Stimulated activated CD8-positive, alpha-beta memory T cell treated with anti-CD3 and anti-CD28 coated beads, Interleukin-15, amount 100 ng/mL, for 1 hour (primary cell): Measurements from ENCODE around the gene WDHD1.
"Not testable (repeated sequence)": the region's sequence is repeated elsewhere in the genome, so short reads cannot be mapped to it uniquely, and the experiment has no call there.

Source experiments
- DNase-seq: peaks from one replicate; pipeline ENCODE4 v3.0.0-alpha.2; 2020; ENCODE audit warnings: low read depth

WDHD1 gene

DNA sequence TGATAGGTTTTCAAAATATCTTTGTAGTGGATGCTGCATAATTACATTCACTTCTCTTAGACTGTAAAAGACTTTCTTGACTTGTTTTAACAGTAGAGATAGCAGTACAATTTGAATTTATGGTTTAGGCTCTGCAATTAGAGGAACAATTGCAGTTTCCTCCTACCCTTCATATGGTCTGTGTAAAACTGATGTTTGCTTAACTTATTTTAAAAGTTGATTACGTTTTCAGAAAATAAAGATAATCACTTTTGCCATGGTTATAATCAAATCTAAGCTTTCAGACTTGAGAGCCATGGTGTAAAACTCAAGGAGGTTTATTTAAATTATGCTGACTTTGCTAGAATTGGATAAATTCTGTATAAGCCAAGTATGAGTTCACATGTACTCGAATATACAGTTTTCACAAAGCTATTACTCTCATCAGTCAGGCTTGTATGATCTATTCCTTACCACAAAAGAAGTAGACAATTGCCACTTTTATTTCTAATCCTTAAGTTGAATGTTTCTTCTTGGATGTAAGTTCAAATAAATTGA is 22.1 kb upstream of the WDHD1 start:
- DNase-seq: no peak

DNA sequence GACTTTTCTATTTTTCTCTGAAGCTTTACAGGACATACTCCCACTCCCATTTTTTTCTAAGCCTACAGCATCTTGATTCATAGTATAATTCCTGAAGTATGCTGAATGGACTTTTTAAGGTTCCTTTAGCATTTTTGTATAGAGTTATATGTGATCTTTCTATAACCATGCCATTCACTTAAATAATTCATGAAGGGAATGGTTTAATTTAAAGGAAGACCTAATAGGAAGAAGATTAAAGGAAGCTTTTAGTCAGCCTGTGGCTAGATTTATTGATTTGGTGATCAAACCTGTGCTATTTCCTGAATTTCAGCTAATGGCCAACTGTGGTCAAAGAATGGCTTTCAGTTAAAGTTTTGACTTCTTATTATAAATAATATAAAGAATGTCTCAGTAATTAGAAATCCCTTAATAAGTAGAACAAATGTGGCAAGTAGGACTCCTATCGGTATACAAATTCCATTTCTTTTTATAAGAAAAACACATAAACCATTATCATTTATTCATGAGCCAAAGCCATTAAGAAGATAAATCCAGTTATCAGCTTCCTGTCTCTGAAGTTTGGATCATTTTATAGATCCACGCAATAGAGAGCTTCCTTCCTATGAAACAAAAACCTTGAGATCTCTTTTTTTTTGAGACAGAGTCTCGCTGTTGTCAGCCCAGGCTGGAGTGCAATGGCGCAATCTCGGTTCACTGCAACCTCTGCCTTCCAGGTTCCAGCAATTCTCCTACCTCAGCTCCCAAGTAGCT is 20.6 kb upstream of the WDHD1 start:
- no peak for DNase-seq

GRCh38 chr14:55045087-55045486 is 18.2 kb upstream of the WDHD1 start:
- DNase-seq: no peak

GRCh38 chr14:55043528-55043927 is 16.6 kb upstream of the WDHD1 start:
- DNase-seq: no peak

- no peak for DNase-seq
Observed at GRCh38 chr14:55038708-55039107, 11.8 kb upstream of the WDHD1 start.

- not testable (repeated sequence) for DNase-seq
Observed at GRCh38 chr14:55037995-55038394, 11.1 kb upstream of the WDHD1 start.

DNA sequence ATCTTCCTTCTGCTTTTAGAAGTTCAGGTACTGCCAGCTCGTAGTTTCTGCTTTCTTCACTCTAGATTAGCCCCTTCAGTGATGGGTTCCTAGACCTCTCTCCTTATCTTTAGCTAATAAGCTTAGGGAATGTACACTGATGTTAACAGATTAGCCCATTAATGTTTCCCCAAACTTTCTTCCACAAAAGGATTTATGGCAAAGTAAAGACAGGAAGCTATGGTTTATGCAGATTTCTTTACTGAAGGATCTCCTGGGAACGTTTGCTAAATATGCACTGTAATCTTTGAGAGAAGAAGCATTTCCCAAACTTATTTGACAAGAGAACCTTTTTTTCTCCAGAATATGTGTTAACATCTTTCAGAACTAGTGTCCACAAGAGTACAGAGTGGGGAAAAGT is 4.3 kb upstream of the WDHD1 start:
- no peak for DNase-seq

DNA sequence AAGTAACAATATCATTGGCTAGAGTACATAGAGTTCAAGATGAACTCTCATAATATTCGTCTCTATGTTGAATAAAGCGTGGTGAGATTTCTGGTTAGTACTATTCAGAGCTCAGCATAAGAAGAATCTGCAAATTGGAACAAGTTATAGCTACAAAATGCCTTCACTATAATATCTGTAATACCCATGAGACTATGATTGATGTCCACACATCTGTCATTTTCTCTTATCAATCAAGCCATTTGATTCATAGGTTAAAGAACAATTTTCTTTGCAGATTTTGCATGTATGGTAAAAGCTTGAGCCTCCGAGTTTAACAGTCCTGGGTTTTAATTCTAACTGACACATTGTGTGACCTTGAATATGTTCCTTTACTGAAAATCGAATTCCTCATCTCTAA is 1.6 kb upstream of the WDHD1 start:
- DNase-seq: no peak

DNA sequence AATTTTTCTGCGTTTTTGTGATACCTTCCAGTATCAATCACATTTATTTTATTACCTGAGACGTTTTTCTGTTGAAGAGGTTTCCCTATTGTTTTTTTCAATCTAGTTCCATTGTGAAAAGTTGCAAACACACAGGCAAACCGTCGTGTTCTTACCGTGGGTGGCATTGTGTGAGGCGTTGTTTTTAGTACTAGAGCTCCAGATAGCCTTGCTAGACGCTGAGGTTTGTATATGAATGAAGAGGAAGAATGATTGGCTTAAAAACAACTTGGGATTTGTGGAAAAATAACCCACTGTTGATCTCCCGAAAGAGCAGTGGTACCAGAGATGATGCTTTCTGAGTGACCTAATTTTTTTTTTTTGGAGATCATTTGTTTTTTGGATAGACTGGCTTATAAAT is 1.2 kb upstream of the WDHD1 start:
- DNase-seq: no peak

DNA sequence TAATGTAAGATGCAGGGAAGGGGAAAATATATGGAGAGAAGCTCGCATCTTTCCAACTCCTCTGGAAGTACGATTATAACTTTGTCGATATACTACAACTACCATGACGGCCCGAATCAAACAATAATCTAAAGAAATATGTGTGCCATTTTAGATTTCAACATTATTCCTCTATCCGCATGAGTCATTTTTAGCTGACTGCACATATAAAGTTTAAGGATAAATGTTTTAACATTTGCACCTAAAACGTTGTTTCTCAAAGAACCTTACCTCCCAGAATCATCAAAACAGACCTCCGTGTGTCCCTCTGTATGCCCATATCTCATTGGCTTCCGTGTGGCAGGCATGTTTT is 482 bp downstream of the WDHD1 start:
- DNase-seq: no peak

DNA sequence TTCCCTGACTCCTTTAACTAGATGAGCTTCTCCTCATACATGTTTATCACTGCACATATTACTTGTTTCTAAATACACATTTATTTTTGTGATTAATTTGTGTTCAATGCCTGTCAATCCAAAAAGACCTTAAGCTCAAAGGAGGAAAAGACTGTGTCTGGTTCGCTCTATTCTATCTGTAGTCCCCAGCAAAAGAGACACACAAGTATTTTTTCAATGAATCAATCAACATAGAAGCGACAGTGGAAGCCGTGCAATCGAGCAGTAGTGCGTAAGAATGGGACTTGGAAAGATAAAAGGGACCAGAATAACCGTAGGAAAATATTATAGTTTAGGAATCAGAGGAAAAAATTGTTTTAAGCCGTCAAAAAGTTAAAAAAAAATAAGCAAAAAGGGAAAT is 951 bp downstream of the WDHD1 start:
- no peak for DNase-seq

GRCh38 chr14:55024365-55024764 is 2.5 kb downstream of the WDHD1 start:
- not testable (repeated sequence) for DNase-seq

- DNase-seq: no peak
Observed at GRCh38 chr14:55019968-55020554, 6.8 kb downstream of the WDHD1 start.

DNA sequence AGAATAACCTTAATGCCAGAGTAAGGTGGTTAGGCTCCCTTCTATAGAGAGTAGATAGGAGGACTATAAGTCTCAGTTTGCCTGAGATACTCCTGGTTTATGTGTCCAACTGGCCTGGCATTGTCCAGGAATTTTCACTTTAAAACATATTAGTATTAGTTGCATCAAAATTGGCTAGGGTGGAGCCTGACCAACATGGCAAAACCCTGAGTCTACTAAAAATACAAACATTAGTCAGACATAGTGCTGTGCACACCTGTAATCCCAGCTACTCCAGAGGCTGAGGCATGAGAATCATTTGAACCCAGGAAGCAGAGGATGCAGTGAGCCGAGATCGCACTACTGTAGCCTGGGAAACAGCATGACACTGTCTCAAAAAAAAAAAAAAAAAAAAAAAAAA is 11.9 kb downstream of the WDHD1 start:
- DNase-seq: no peak

GRCh38 chr14:55005071-55005470 is 21.8 kb downstream of the WDHD1 start:
- no peak for DNase-seq

GRCh38 chr14:55000381-55000780 is 26.5 kb downstream of the WDHD1 start:
- DNase-seq: no peak

DNA sequence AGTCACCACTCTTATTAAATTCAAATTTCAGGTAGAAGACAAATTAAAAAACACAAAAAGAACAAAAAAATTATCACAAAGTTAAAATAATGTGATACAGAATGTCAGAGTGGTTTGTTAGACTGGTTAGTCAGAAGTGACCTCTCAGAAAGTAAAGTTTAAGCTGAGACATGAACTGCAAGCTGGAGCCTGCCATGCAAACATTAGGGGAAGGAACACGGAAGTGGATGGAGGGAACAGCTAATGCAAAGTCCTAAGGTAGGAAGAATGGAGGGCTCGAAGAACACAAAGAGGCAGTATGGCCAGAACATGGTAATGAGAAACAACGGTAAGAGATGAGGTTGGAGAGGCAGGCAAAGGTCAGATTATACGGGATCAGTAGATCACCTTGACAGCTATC is 41.7 kb downstream of the WDHD1 start:
- no peak for DNase-seq

- DNase-seq: no peak
Observed at GRCh38 chr14:54981698-54982097, 45.2 kb downstream of the WDHD1 start.

GRCh38 chr14:54979039-54979438 is 47.9 kb downstream of the WDHD1 start:
- no peak for DNase-seq

DNA sequence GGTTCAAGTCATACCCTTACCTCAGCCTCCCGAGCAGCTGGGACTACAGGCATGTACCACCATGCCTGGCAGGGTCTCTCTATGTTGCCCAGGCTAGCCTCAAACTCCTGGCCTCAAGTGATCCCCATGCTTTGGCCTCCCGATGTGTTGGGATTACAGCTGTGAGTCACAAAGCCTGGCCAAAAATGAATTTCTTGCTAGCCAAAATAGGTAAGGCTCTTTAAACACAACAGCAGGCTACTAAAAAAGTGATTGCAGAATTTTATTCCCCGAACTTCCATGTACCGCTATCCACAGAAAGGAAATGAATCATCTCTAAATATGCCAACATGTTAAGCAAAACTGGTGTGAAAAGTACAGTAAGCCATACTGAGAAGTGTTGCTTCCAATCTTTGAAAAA is 50.6 kb downstream of the WDHD1 start:
- DNase-seq: no peak

DNA sequence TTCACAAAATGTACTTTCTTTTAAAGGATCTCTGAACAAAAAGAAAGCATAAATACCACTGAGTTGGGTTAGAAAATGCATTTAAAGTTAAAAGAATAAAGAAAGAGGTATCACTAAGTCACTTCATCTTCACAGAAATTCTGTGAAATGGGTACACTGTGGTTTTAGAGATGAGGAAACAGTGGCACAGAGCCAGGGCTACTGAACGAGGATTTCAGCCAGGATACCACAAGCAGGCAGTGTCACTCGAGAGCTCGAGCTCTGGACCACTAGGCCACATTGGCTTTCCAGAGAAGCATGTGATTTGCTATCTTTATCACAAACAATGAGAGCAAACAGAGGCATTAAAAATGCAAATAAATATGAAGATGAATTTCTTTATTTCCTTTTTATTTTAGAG is 51.0 kb downstream of the WDHD1 start:
- DNase-seq: no peak

DNA sequence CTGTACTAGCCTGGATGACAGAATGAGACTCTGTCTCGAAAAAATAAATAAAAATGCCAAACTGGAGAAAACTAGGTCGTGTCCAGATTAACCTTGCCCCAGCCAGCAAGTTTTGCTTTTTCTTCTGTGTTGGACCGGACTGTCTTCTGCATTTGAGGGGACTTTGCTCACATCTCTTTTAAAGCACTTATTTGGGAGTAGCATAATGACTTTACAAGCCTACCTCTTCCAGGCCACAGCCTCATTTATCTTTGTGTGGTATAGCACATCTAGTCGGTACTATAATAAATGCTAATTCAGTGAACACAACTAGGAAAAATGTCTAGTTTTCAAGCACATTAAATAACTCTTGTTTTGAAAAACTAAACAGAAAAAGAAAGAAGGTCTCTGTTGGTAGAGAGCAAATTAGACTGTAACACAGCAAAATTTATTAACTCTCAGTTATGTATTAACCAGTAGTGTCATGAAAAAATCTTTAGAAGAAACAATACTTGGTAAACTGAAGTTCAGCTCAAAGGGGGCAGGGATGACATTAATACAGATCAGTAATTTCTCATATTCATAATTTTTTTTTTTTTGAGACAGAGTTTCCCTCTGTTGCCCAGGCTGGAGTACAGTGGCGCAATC is 52.0 kb downstream of the WDHD1 start:
- DNase-seq: no peak

DNA sequence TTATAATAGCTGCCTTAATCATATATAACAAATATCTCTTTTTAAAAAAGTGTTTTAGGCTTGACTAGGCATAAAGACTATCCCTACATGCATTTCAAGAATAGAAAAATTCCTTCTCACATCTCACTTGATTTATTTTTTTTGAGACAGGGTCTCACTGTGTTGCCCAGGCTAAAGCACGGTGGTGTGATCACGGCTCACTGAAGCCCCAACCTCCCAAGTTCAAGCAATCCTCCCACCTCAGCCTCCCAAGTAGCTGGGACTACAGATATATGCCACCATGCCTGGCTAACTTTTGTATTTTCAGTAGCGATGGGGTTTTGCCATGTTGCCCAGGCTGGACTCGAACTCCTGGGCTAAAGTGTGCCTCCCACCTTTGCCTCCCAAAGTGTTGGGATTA is 59.4 kb downstream of the WDHD1 start:
- DNase-seq: no peak

DNA sequence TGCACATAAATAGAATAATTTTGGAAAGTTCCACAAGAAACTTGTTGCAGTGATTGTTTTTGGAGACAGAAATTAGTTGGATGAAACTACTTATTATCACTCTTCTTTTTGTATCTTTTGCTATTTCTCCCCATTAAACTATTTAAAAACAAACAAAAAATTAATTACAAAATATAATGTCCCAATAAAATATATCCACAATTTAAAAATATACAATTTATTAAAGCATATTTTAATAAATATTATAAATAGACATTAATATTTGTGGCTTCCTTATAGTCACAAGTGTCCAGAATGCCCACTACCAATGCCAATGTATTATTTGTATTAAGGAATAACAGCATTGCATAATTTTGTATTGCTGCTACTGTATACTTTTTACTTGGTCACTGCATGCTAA is 71.8 kb downstream of the WDHD1 start:
- no peak for DNase-seq
